G401 (cell line): ENCODE results near the gene MARCHF9. TPM values are rescaled to one million over a fixed set of nuclear protein-coding genes. Genes with fewer than 3 reads are reported as not detected.
"Not testable (repeated sequence)": the region's sequence is repeated elsewhere in the genome, so short reads cannot be mapped to it uniquely, and the experiment has no call there.

Experiments
- DNase-seq: peaks from one replicate; pipeline ENCODE4 v3.0.0-alpha.2; 2015; ENCODE audit warnings: low spot score
- in situ Hi-C: cut with HindIII; loops from 2 replicates; pipeline ENCODE4 v1.10.0; 2016; ENCODE audit warnings: low sequenced_read_pairs, mixed read lengths
- total RNA-seq: library from RNA; depleted of rRNA; stranded (reverse); fragments of >200 nt; shearing (Covaris generic); gene quantifications from 2 replicates; pipeline ENCODE4 v1.2.3, GENCODE V29; 2014; rRNA removed

The MARCHF9 gene, protein sequence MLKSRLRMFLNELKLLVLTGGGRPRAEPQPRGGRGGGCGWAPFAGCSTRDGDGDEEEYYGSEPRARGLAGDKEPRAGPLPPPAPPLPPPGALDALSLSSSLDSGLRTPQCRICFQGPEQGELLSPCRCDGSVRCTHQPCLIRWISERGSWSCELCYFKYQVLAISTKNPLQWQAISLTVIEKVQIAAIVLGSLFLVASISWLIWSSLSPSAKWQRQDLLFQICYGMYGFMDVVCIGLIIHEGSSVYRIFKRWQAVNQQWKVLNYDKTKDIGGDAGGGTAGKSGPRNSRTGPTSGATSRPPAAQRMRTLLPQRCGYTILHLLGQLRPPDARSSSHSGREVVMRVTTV
- total RNA-seq, result 7.2 and 14.2 TPM in 2 replicates

DNA sequence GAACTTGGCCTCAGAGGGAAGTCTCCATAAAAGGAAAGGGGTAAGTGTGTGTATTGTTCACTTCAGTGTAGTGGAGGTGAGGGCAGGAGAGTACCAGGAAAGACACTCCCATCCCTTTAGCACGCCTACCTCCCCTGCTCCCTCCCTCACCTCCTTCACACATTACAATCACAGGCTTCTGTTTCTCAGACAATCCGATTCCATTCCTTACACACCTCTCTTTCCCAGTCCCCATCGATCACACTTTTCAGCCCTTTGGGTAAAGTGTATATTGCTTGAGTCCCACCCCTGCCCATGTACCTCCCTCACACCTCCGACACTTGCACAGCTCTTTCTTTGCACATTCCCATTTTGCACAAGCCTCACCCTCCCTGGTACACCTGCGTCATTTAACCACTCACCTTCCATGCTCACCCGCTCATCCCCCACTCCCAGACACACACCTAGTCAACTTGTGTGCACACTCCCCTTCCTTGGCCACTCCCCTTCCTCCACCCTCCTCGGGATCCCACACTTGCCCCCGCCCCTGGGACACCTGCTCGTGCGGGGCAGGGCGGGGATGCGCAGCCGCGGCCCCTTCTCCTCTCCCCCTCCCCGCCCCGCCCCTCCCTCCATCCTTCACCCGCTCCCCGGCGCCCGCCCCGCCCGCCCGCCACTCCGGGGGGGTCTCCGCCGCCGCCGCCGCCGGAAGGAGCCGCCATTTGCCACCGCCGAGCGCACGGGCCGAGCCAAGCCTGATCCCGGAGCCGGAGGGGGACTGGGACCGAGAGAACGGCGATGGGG is at the start of gene MARCHF9:
TSS of gene MARCHF9 (plus strand) at position 693 of the 783 bp plus-strand sequence. CDS start 426 bp downstream, outside the sequence.
- DNase-seq, result peak; percentile 85
- in situ Hi-C loops, result no loop called here

DNA sequence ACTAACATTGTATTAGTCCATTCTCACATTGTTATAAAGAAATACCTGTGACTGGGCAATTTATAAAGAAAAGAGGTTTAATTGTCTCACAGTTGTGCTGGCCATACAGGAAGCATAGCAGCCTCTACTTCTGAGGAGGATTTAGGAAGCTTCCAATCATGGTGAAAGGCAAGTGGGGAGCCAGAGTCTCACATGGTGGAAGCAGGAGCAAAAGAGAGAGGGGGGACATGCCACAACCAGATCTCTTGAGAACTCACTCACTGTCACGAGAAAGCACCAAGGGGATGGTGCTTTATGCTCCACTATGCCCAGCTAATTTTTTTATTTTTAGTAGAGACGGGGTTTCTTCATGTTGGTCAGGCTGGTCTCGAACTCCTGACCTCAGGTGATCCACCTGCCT is 47.7 kb upstream of the MARCHF9 start:
- no peak for DNase-seq
- in situ Hi-C loops, result no loop called here

GRCh38 chr12:57708296-57708695 is 46.6 kb upstream of the MARCHF9 start:
- in situ Hi-C loops, result no loop called here
- no peak for DNase-seq

DNA sequence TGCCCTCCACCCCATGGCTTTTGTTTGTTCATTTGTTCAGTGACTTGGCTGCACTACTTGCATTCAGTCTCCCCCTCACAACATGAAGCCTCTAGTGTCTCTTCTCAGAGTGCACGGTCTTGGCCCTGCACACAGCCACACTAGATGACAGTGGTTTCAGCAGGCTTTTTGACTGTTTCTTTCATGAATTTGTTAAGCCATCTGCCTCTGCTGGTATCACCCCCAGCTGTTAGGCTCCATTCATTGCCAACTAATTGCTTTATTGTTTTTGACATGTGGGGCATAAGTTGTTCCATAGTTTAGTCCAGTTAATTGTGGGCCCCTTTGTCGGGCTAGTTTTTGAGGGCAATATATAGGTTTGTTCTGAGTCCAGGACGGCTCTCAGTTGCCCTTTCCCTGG is 42.2 kb upstream of the MARCHF9 start:
- no peak for DNase-seq
- in situ Hi-C loops, result no loop called here

GRCh38 chr12:57713209-57713608 is 41.7 kb upstream of the MARCHF9 start:
- no peak for DNase-seq
- in situ Hi-C loops, result no loop called here

- DNase-seq, in situ Hi-C loops: not testable (repeated sequence)
These were observed 39.7 kb upstream of the MARCHF9 start for GRCh38 chr12:57715036-57715748.

DNA sequence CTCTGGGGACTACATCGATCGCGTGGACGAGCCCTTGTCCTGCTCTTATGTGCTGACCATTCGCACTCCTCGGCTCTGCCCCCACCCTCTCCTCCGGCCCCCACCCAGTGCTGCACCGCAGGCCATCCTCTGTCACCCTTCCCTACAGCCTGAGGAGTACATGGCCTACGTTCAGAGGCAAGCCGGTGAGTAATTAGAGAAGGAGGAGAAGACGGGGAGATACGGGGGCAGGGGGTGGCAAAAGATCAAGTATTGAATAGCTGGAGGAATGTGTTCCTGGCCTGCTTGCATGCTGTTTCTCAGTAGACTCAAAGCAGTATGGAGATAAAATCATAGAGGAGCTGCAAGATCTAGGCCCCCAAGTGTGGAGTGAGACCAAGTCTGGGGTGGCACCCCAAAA is 39.1 kb upstream of the MARCHF9 start:
- no peak for DNase-seq
- in situ Hi-C loops, result no loop called here

GRCh38 chr12:57716305-57716704 is 38.6 kb upstream of the MARCHF9 start:
- DNase-seq, result no peak

GRCh38 chr12:57717131-57717530 is 37.8 kb upstream of the MARCHF9 start:
- in situ Hi-C loops, result no loop called here
- no peak for DNase-seq

More at GRCh38 chr12:57716305-57716704, 38.6 kb upstream of the MARCHF9 start:
- in situ Hi-C loops, result no loop called here

GRCh38 chr12:57717846-57718640 is 36.9 kb upstream of the MARCHF9 start:
- in situ Hi-C loops, result no loop called here
- DNase-seq, result no peak

DNA sequence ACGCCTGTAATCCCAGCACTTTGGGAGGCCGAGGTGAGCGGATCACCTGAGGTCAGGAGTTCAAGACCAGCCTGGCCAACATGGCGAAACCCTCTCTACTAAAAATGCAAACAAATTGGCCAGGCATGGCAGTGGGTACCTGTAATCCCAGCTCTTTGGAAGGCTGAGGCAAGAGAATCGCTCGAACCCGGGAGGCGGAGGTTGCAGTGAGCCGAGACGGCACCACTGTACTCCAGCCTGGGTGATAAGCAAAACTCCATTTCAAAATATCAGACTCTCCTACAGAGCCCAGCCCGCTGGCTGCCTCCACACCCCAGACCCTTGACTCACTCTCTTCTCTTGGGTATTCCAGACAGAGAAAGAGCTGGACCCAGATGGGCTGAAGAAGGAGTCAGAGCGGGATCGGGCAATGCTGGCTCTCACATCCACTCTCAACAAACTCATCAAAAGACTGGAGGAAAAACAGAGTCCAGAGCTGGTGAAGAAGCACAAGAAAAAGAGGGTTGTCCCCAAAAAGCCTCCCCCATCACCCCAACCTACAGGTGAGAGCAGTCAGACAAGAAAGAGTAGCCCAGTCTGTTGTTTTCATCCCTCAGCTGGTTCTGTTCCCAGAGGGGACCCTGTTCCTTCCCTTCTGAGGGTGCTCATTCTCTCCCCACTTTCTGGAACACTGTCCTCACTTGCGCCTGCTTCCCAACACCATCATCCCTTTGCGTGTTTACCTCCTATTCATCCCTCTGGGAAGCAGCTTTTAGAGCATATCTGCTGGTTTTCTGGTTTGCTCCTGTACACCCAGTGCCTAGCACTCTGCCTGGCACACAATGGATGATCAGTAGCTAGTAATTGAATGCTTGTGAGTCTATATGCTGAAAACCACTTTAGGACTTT is 36.0 kb upstream of the MARCHF9 start:
- in situ Hi-C loops, result no loop called here
- DNase-seq, result no peak

- no peak for DNase-seq
- in situ Hi-C loops, result no loop called here
These were observed 34.9 kb upstream of the MARCHF9 start for GRCh38 chr12:57719777-57720605.

DNA sequence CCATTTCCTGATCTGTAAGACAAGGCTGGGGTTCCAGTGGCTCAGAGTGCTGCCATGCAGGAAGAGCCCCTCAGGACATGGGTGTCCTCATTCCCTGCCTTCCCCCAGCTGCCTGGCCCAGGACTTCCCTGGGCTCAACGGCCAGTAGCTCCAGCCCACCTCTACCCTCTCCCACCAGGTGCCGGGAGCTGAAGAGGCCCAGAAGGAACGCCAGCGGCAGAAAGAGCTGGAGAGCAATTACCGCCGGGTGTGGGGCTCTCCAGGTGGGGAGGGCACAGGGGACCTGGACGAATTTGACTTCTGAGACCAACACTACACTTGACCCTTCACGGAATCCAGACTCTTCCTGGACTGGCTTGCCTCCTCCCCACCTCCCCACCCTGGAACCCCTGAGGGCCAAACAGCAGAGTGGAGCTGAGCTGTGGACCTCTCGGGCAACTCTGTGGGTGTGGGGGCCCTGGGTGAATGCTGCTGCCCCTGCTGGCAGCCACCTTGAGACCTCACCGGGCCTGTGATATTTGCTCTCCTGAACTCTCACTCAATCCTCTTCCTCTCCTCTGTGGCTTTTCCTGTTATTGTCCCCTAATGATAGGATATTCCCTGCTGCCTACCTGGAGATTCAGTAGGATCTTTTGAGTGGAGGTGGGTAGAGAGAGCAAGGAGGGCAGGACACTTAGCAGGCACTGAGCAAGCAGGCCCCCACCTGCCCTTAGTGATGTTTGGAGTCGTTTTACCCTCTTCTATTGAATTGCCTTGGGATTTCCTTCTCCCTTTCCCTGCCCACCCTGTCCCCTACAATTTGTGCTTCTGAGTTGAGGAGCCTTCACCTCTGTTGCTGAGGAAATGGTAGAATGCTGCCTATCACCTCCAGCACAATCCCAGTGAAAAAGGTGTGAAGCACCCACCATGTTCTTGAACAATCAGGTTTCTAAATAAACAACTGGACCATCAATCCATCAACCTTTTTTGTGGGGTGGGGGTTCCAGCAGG is 34.0 kb upstream of the MARCHF9 start:
- in situ Hi-C loops, result no loop called here
- DNase-seq, result no peak

GRCh38 chr12:57721846-57722608 is 32.9 kb upstream of the MARCHF9 start:
- in situ Hi-C loops, DNase-seq: not testable (repeated sequence)
